Endothelial cell of umbilical vein (primary cell): ENCODE measurements around the gene JUP.

Experiments
- CTCF ChIP-seq, 2 donors: IDR thresholded peaks; 1 replicate in 1 of 2; 2 replicates in 1 of 2; pipeline ENCODE4 v1.5.1; 2011; ENCODE audit warnings: low read length in 2 of 2, mild to moderate bottlenecking in 2 of 2, moderate library complexity in 2 of 2, control low read depth in 1 of 2, inconsistent platforms in 1 of 2, low read depth in 1 of 2; ENCODE audit not compliant: insufficient read depth in 1 of 2; ENCODE audit errors: extremely low read depth in 1 of 2
- EZH2 ChIP-seq: IDR thresholded peaks from 2 replicates; pipeline ENCODE4 v1.6.1; 2012; ENCODE audit warnings: borderline replicate concordance, low read depth, mild to moderate bottlenecking, moderate library complexity, low read length, inconsistent platforms; ENCODE audit not compliant: severe bottlenecking
- GATA2 ChIP-seq: IDR thresholded peaks from 2 replicates; pipeline ENCODE4 v1.7.0; 2011; ENCODE audit warnings: low read depth, mild to moderate bottlenecking, moderate library complexity, mixed read lengths, low read length; ENCODE audit not compliant: insufficient read length, insufficient read depth
- MAX ChIP-seq: IDR thresholded peaks from 2 replicates; pipeline ENCODE4 v1.6.1; 2011; ENCODE audit not compliant: insufficient read depth, insufficient read length
- MYC ChIP-seq: IDR thresholded peaks from one replicate; pipeline ENCODE4 v1.6.1; 2011; ENCODE audit warnings: mild to moderate bottlenecking, low read depth, low read length
- POLR2A ChIP-seq: IDR thresholded peaks from 2 replicates; pipeline ENCODE4 v1.6.1; 2012; ENCODE audit warnings: low read depth, mild to moderate bottlenecking, control low read depth, low read length
- POLR2AphosphoS5 ChIP-seq: IDR thresholded peaks from 2 replicates; pipeline ENCODE4 v1.6.1; 2012; ENCODE audit warnings: low read depth, mild to moderate bottlenecking, control low read depth, low read length, moderate library complexity; ENCODE audit not compliant: insufficient read depth

GRCh38 chr17:41718287-41718645, 68.2 kb downstream of the JUP start:
- TF ChIP-seq CTCF (IDR thresholded peaks at IDR 0.05; ENCODE audit: extremely low read depth in 1 of 2, insufficient read depth in 1 of 2, low read depth in 1 of 2, low read length in 2 of 2) (no peak), POLR2A (no peak), EZH2 (no peak), MAX (no peak), MYC (no peak), POLR2AphosphoS5 (no peak), GATA2 (no peak)
